ENCODE measurements around the gene TYMP.
A peak's percentile ranks its signal among the peaks of the same experiment; 100 is the strongest.
"Not testable (repeated sequence)": the region's sequence is repeated elsewhere in the genome, so short reads cannot be mapped to it uniquely, and the experiment has no call there.

Gene TYMP

DNA sequence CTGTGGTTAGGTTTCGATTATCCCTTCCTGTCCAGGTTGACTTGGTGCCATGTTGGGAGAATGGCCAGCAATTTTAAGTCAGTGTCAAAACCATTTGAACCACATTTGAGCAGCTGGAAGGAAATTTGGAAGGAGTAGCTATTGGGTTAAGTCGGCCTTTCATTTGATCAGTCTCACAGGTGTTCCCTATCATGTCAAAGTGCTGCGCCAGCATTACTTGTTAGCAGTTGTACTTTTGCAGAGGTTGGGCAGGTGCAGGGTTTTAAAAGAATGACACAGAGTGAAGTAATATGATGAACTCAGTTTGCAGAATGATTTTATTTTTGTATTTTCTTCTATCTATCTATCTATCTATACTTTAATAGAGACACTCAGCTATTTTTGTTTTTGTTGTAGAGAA lies 6.4 kb upstream of the TYMP start:
- no CpG with 5 or more reads among the region's 3 CpGs for WGBS (ENCODE audit: insufficient coverage, insufficient read length)
- H3K27me3 ChIP-seq (ENCODE audit: control insufficient read depth, insufficient read depth, low read length) = peaks cover 15% of the 10 kb centered on the region; the same call in 1 of the 2 replicates
- DNase-seq (ENCODE audit: low read depth, low spot score) = no peak
- H3K27ac ChIP-seq (ENCODE audit: low read length) = no peak overlapping the region
- H3K9me3 ChIP-seq (ENCODE audit: control insufficient read depth, insufficient read depth, low read length) = no peaks in the 10 kb centered on the region
- no peak overlapping the region for H3K4me3 ChIP-seq (ENCODE audit: low read length)
- no peaks in the 10 kb centered on the region for H3K36me3 ChIP-seq (ENCODE audit: control insufficient read depth, insufficient read depth, low read length)
- H3K4me1 ChIP-seq (ENCODE audit: control insufficient read depth, insufficient read depth, low read length) = peaks cover 2% of the 10 kb centered on the region; the same call in 1 of the 2 replicates

DNA sequence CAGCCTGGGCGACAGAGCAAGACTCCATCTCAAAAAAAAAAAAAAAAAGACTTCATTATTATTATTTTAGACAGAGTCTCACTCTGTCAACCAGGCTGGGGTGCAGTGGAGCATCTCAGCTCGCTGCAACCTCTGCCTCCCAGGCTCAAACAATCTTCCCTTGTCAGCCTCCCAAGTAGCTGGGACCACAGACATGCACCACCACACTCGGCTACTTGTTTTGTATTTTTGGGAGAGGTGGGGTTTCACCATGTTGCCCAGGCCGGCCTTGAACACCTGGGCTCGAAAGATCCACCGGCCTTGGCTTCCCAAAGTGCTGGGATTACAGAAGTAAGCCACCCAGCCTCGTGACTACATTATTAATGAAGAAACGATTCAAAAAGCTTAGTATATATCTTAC lies 5.3 kb upstream of the TYMP start:
- Histone ChIP-seq H3K36me3 (ENCODE audit: control insufficient read depth, insufficient read depth, low read length) (no peaks in the 10 kb centered on the region), H3K27me3 (ENCODE audit: control insufficient read depth, insufficient read depth, low read length) (peaks cover 24% of the 10 kb centered on the region), H3K4me1 (ENCODE audit: control insufficient read depth, insufficient read depth, low read length) (peaks cover 2% of the 10 kb centered on the region; the same call in 1 of the 2 replicates), H3K4me3 (ENCODE audit: low read length) (no peak overlapping the region), H3K27ac (ENCODE audit: low read length) (no peak overlapping the region), H3K9me3 (ENCODE audit: control insufficient read depth, insufficient read depth, low read length) (no peaks in the 10 kb centered on the region)
- WGBS (ENCODE audit: insufficient coverage, insufficient read length) = no CpG with 5 or more reads among the region's 8 CpGs
- DNase-seq (ENCODE audit: low read depth, low spot score) = no peak

DNA sequence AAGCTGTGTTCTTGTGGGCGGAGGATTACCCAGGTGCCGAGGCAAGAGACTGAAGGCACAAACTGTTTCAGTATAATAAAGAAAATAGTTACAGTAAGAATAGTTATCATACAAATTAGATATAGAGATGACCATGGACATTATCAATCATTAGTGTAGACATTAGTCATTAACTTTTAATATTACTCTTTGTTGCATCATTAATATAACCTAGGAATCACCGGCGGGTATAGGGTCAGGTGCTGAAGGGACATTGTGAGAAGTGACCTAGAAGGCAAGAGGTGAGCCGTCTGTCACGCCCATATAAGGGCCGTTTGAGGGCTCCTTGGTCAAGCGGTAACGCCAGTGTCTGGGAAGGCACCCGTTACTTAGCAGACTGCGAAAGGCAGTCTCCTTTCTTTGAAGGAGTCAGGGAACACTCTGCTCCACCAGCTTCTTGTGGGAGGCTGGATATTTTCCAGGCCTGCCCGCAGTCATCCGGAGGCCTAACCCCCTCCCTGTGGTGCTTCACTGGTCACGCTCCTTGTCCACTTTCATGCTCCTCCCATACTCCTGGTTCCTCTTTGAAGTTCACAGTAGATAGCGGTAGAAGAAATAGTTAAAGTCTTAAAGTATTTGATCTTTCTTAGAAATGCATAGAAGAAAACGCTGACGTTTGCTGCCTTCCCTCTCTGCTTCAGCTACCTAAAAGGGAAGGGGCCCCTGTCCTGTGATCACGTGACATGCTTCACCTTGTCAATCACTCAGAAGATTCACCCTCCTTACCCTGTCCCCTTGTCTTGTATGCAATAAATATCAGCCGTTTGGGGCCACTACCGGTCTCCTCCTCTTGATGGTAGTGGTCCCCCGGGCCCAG lies 4.3 kb upstream of the TYMP start:
- H3K27ac ChIP-seq (ENCODE audit: low read length); H3K4me3 ChIP-seq (ENCODE audit: low read length); H3K36me3 ChIP-seq (ENCODE audit: control insufficient read depth, insufficient read depth, low read length); H3K4me1 ChIP-seq (ENCODE audit: control insufficient read depth, insufficient read depth, low read length); H3K9me3 ChIP-seq (ENCODE audit: control insufficient read depth, insufficient read depth, low read length); DNase-seq (ENCODE audit: low read depth, low spot score): not testable (repeated sequence)
- peaks cover 31% of the 10 kb centered on the region for H3K27me3 ChIP-seq (ENCODE audit: control insufficient read depth, insufficient read depth, low read length)
- no CpG with 5 or more reads among the region's 21 CpGs for WGBS (ENCODE audit: insufficient coverage, insufficient read length)

DNA sequence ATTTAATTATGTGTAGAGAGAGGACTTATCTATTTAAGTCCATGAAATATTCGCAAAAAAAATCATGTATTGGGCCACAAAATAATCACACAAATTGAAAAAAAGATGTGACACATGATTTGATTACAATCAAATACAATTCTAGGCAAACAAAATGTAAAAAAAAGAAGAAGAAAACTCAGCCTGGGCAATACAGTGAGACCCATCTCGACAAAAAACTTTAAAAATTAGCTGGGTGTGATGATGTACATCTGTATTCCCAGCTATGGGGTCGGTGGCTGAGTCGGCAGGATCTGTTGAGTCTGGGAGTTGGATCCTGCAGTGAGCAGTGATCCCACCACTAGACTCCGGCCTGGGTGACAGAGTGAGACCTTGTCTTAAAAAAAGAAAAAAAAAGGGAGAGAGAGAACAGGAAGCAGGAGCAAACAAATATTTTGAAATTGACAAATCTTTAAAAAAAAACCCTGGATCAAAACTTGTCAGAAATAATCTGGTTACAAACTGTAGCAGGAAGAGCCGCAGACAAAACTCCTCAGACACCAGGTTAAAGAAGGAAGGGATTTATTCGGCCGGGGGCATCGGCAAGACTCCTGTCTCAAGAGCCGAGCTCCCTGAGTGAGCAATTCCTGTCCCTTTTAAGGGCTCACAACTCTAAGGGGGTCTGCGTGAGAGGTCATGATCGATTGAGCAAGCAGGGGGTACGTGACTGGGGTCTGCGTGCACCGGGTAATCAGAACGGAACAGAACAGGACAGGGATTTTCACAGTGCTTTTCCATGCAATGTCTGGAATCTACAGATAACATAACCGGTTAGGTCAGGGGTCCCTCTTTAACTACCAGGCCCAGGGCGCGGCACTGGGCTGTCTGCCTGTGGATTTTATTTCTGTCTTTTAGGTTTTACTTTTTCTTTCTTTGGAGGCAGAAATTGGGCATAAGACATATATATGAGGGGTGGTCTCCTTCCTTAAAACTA lies 3.3 kb upstream of the TYMP start:
- Histone ChIP-seq H3K27me3 (ENCODE audit: control insufficient read depth, insufficient read depth, low read length) (peaks cover 41% of the 10 kb centered on the region), H3K36me3 (ENCODE audit: control insufficient read depth, insufficient read depth, low read length) (no peaks in the 10 kb centered on the region; the same call in 1 of the 2 replicates), H3K9me3 (ENCODE audit: control insufficient read depth, insufficient read depth, low read length) (no peaks in the 10 kb centered on the region), H3K4me3 (ENCODE audit: low read length) (no peak overlapping the region), H3K4me1 (ENCODE audit: control insufficient read depth, insufficient read depth, low read length) (peaks cover 3% of the 10 kb centered on the region; the same call in 1 of the 2 replicates), H3K27ac (ENCODE audit: low read length) (no peak overlapping the region)
- no CpG with 5 or more reads among the region's 19 CpGs for WGBS (ENCODE audit: insufficient coverage, insufficient read length)
- DNase-seq (ENCODE audit: low read depth, low spot score) = no peak

DNA sequence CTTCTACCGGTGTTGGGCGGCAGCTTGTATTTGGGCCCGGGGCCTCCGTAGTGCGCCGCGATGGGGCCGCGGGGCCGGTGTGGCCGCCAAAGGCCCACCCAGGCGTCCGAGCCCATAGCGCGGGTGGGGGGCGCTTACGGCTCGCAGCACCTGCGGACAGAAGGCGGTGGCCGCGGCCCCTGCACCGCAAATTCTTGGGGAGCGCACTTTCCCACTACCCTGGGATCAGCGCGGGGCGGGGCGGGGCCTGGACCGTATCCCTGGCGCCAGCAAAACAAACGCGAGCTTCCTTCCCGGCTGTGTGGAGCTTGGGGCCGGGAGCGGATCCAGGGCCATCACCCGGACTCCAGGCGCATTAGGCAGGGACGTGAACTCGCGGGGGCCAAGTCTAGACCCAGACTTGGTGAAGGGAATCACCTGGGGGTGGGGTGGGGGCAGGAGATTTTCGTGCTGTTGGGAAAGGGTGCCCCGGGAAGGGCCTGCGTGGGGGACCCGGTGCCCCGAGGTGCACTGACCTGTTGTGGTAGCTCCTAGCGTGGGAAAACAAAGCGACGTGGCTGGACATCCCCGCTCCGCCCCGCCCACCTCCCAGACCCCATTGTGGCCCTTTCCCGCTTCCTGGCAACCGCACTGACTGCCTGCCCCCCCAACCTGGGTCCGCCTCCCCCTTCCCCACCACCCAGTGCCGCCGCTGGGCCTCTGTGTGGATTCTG lies 2.3 kb upstream of the TYMP start:
- Histone ChIP-seq H3K36me3 (ENCODE audit: control insufficient read depth, insufficient read depth, low read length) (no peaks in the 10 kb centered on the region; the same call in 1 of the 2 replicates), H3K4me1 (ENCODE audit: control insufficient read depth, insufficient read depth, low read length) (peaks cover 5% of the 10 kb centered on the region), H3K27me3 (ENCODE audit: control insufficient read depth, insufficient read depth, low read length) (peaks cover 42% of the 10 kb centered on the region), H3K27ac (ENCODE audit: low read length) (no peak overlapping the region), H3K9me3 (ENCODE audit: control insufficient read depth, insufficient read depth, low read length) (no peaks in the 10 kb centered on the region), H3K4me3 (ENCODE audit: low read length) (peak overlapping the region; percentile 56)
- no CpG with 5 or more reads among the region's 56 CpGs for WGBS (ENCODE audit: insufficient coverage, insufficient read length)
- no peak for DNase-seq (ENCODE audit: low read depth, low spot score)

DNA sequence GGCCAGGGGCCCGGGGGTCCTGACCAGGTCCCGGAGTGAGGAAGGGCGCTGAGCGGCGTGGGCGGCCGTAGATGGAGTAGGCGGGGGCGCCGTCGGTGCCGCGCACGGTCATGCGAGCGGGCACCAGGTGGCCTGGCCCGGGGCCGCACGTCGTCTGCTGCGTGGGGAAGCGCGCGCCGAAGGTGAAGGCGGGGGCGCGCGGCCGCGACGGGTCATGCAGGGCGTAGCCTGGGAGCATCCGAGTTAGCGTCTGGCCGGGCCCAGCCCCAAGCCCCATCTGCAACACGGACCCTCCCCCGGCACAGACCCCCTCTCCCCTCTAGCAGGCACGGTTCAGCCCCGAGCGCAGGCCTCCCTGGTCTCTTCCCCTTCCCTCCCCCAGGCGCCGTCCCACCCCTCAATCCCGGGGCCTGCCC lies 1.7 kb upstream of the TYMP start:
- WGBS (ENCODE audit: insufficient coverage, insufficient read length) = no CpG with 5 or more reads among the region's 44 CpGs
- Histone ChIP-seq H3K36me3 (ENCODE audit: control insufficient read depth, insufficient read depth, low read length) (no peaks in the 10 kb centered on the region; the same call in 1 of the 2 replicates), H3K4me3 (ENCODE audit: low read length) (peak overlapping the region; percentile 56), H3K9me3 (ENCODE audit: control insufficient read depth, insufficient read depth, low read length) (no peaks in the 10 kb centered on the region), H3K27me3 (ENCODE audit: control insufficient read depth, insufficient read depth, low read length) (peaks cover 42% of the 10 kb centered on the region), H3K4me1 (ENCODE audit: control insufficient read depth, insufficient read depth, low read length) (peaks cover 9% of the 10 kb centered on the region), H3K27ac (ENCODE audit: low read length) (no peak overlapping the region)
- no peak for DNase-seq (ENCODE audit: low read depth, low spot score)

DNA sequence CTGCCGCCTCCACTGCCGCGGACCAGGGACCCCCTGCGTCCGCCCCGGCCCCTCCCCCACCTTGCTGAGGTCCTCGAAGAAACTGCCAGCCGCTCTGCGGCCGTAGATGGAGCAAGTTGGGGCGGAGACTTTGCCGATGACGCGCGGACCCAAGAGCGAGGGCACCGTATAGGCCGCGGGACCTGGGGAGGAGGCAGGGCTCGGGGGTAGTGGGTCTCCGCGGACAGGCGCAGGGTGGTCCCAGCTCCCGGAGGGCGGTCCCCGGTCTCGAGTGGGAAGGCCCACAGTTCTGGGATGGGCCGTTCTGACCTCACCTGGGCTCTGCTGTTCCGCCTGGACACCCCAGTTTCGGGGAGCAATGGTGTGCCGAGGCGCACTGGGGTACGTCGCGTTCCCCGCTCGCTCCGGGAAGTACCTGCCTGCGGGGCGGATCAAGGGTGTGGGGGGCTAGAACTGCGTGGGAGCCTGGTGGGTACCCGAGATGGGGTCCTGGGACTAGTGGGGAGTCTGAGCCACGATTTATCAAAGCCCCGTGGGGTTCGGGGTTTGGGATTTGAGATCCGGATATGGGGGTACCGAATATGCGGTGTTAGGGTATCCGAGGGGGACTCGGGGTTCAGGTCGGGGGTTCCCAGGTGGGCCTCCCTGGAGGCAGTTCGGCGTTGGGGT lies 1.2 kb upstream of the TYMP start:
- Histone ChIP-seq H3K36me3 (ENCODE audit: control insufficient read depth, insufficient read depth, low read length) (no peaks in the 10 kb centered on the region; the same call in 1 of the 2 replicates), H3K4me3 (ENCODE audit: low read length) (peak overlapping the region; percentile 56; the same call in 1 of the 2 replicates), H3K4me1 (ENCODE audit: control insufficient read depth, insufficient read depth, low read length) (peaks cover 11% of the 10 kb centered on the region), H3K27ac (ENCODE audit: low read length) (no peak overlapping the region), H3K27me3 (ENCODE audit: control insufficient read depth, insufficient read depth, low read length) (peaks cover 42% of the 10 kb centered on the region), H3K9me3 (ENCODE audit: control insufficient read depth, insufficient read depth, low read length) (no peaks in the 10 kb centered on the region)
- WGBS (ENCODE audit: insufficient coverage, insufficient read length) = no CpG with 5 or more reads among the region's 53 CpGs
- no peak for DNase-seq (ENCODE audit: low read depth, low spot score)

DNA sequence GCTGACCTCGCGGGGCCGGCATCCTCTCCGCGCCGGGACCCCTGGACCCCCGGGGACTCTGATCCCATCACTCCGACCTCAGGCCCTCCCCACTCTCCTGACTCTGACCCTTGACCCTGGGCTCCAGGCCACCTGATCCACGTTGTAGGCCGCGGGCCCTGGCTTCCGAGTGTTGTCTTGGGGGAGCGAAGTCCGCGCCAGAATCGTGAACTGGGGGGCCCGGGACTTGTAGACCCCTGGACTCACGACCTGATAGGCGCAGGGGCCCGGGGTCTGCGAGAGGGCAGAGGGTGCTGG lies 716 bp upstream of the TYMP start:
- DNase-seq (ENCODE audit: low read depth, low spot score) = no peak
- peaks cover 11% of the 10 kb centered on the region for H3K4me1 ChIP-seq (ENCODE audit: control insufficient read depth, insufficient read depth, low read length)
- no peak overlapping the region for H3K27ac ChIP-seq (ENCODE audit: low read length)
- no peaks in the 10 kb centered on the region; the same call in 1 of the 2 replicates for H3K36me3 ChIP-seq (ENCODE audit: control insufficient read depth, insufficient read depth, low read length)
- peak overlapping the region; percentile 56; the same call in 1 of the 2 replicates for H3K4me3 ChIP-seq (ENCODE audit: low read length)
- no peaks in the 10 kb centered on the region for H3K9me3 ChIP-seq (ENCODE audit: control insufficient read depth, insufficient read depth, low read length)
- peaks cover 42% of the 10 kb centered on the region for H3K27me3 ChIP-seq (ENCODE audit: control insufficient read depth, insufficient read depth, low read length)
- no CpG with 5 or more reads among the region's 21 CpGs for WGBS (ENCODE audit: insufficient coverage, insufficient read length)

DNA sequence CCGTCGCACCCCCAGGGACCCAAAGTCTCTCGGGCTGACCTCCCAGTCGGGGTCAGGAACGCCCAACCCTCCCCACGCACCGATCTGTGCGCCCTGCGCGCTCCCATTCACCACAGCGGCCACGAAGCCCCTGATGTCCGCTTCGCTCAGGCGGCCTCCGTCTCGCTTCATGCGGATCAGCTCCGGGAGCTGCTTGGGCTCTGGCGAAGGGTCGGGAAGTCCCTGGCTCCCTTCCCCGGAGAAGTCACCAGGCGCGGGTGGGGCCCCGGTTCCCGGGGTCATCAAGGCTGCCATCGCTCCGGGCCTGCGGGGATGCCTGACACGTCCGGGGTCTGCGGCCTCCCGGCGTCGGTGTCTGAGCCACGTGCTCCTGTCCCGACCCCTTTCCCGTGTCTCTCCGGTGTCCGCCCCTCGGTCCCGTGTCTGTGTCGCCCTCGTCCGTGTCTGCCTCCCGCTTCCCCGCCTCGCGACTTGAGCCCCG lies 356 bp downstream of the TYMP start:
- no CpG with 5 or more reads among the region's 50 CpGs for WGBS (ENCODE audit: insufficient coverage, insufficient read length)

More for the DNA sequence above, 356 bp downstream of the TYMP start:
- H3K4me1 ChIP-seq (ENCODE audit: control insufficient read depth, insufficient read depth, low read length) = peaks cover 12% of the 10 kb centered on the region
- DNase-seq (ENCODE audit: low read depth, low spot score) = no peak
- H3K27ac ChIP-seq (ENCODE audit: low read length) = no peak overlapping the region
- H3K27me3 ChIP-seq (ENCODE audit: control insufficient read depth, insufficient read depth, low read length) = peaks cover 42% of the 10 kb centered on the region
- H3K4me3 ChIP-seq (ENCODE audit: low read length) = peak overlapping the region; percentile 56; the same call in 1 of the 2 replicates
- no peaks in the 10 kb centered on the region for H3K9me3 ChIP-seq (ENCODE audit: control insufficient read depth, insufficient read depth, low read length)
- H3K36me3 ChIP-seq (ENCODE audit: control insufficient read depth, insufficient read depth, low read length) = no peaks in the 10 kb centered on the region; the same call in 1 of the 2 replicates

All from iPS DF 6.9 (cell line).